IPS DF 19.7 (cell line): Measurements from ENCODE around the gene DIDO1.

Source experiments
- DNase-seq: peaks from one replicate; pipeline ENCODE4 v3.0.0-alpha.2; 2013; ENCODE audit warnings: low read depth, low spot score

Gene DIDO1

DNA sequence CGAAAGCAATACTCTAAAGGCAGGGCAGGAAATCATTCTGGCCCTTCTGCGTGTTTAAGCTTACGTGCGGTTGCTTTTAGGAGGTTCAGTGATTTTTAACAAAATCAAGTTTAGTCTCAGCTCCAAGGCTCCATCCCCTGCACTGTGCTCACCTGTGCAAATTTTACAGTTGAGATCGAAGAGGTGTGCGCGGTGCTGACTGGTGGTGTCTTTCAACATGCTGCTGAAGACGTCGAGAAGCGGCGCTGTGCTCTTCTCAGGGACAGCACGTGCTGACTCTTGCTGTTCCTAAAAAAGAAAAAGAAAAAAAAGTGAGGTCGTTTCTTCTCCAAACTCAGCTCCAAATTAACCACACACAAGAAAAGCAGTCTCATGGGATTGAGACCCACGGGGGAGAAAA lies 32.0 kb downstream of the DIDO1 start:
- no peak for DNase-seq

DNA sequence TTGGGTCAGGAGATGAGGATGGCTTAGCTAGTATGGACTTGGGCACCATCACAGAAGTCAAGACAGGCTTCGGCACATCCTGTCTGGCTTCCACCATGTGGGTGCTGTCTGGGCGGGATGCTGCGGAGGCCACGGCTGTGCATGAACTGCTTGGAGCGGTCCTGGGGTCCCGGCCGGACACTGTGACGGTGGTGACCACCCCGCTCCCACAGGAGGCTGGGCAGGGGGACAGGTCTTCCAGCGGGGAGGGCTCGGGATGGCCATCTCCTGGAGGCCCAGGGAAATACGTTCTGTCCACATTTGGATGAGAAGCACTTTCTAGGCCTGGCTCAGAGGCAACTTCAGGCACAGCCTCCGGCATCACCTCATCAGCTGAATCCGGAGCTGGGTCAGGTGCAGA lies 32.6 kb downstream of the DIDO1 start:
- DNase-seq = no peak

DNA sequence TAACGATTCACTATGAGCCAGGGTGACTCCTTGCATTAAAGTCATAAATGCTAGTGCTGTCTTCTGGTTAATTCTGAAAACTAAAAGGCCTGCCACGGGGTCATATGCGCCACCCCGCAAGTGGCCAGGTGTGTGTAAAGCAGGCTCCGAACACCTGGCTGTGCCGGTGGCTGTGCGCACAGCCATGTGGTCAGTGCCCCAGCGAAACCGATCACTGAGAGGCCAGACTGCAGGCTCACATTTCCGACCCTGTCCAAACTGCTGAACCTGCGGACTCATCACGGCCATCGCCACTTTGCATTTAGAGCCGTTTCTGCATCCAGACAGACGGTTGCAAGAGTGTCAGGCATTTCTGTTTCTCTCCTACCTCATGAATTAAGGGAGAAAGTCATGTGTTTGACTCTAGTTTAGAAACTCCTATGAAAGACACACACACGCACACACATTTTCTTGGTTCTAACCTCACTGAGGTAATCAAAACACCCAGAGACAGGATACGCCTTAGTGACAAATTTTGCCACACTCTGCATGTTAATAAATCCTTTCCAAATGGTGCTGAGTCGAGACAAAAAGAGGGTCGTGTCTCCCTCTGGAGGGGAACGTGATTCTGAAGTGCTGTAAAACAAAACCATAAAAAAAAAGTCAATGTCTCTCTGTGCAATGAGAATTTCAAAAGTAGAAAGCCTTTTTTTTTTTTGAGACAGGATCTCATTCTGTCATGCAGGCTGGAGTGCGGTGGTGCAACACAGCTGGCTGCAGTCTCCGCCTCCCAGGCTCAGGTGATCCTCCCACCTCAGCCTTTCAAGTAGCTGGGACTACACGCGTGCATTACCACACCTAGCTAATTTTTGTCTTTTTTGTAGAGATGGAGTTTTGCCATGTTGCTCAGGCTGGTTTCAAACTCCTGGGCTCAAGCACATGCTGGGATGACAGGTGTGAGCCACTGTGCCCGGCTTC lies 33.7 kb downstream of the DIDO1 start:
- DNase-seq = no peak

DNA sequence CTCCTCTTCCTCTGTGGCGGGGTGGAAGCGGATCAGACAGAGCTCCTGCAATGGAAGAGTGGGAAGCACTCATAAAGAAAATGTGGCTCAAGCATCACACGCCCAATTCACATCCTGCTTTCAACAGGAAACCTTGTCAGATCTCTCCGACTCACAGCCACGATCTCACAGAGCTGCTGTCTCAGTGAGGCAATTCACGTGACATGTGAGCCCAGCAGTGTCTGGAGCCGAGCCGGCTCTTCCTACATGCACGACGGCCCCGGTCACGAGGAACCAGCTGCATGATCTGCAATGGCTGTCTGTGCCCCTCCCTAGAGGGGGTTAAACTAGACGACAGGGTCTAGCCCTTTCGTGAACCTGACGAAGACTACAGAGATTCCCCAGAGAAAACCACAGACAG lies 35.2 kb downstream of the DIDO1 start:
- no peak for DNase-seq

DNA sequence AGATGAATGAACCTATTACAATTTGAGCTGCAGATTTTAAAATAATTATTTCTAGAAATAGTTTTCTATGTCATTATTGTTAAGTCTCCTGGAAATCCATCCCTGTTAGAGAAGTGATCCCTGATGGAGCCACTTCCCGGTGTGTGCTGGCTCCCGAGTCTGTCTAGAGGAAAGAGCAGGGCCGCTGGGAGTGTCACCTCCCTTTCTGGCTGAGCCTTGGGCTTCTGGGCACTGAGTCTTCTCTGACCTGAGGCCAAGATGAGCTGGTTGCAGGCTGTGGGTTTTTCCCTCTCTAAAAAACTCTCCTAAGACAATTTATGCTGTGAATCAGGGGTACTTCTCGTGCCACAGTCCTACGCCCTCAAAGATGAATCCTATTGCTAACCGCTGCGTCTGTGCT lies 35.9 kb downstream of the DIDO1 start:
- DNase-seq = no peak

DNA sequence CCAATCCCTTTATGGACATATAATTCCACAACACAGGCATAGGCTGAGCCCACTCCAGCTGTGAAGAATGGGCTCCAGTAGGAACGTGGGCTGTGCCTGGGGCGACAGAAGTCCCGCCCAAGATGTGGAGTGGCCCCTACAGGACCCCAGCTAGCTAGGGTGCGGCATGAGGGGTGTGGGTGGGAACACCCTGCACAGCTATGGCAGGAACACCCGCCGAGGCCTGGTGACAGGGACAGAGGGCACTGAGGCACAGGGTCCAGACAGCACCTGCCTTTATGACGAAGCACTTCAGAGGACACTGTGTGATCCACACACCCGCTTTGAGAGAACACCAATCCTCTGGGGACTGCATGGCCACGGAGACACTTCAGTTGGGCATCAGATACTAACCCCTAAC lies 36.4 kb downstream of the DIDO1 start:
- DNase-seq = no peak

DNA sequence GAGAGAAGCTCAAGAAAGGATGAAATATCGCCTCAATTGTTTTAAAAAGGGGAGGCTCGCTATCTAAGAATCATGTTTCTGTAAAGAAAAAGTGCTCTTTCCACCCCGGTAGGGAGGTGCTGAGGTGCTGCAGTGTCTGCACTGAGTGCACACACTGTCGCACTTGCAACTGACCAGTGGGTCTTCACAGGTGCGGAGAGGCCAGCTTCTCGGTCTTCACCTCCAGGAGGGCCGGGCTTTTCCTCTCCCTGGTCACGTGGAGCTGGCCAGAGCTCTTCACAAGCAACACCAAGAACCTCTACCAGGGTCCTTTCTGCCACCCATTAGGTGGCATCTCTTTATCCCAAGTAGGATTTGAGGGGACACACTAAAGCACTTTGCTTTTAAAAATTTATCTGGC lies 36.9 kb downstream of the DIDO1 start:
- DNase-seq = no peak

DNA sequence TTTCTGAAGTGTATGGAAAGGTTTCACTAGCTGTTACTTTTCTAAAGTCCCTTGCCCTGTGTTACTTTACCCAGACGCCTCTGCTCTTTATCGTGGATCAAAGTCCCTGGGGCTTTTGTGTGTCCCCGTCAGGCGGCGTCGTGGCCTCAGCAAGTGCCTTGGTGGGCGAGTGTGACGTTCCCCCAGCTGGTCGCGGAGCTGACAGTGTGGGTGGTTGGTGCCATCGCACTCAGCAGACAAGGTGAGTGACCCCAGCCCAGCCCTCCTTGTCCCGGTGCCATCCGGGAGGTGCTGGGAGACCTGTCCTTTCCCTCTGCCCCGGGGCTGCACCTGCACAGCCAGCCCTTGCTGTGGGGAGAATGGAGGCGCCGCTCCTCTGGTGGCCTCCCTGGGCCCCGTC lies 37.4 kb downstream of the DIDO1 start:
- DNase-seq = no peak

DNA sequence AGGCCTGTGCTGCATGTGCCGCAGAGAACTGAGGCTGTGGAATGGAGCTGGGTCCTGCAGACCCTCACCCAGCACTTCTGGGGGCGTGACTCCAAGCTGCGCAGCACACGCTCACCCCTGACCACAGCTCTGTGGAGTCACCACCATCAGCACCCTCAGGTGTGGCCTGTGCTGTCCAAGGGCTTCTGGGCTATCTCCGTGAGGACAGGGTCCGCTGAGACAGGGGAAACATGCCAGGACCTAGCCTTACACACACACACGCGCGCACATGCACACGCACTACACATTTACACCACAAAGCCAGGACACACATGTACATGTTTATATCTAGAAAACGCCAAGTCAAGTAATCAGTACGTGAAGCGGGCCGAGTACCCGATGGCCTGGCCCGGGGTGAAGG lies 37.9 kb downstream of the DIDO1 start:
- DNase-seq = no peak

DNA sequence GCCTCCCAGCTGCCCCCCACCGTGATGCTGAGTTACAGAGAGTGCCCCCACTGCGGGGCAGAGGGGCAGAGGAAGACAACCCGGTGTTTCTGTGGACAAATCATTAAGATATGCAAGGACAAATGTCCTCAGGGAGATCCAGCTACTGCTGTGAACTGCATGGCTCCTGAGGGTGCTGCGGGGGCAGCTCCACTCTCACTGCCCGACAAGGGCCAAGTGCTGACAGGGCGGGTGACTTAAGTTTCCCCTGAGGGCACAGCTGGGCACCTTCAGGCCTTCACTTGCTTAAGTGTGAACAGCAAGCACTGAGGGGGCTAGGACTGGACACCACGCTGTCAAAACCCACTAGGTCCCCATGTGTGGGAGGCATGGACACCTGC lies 38.5 kb downstream of the DIDO1 start:
- no peak for DNase-seq

DNA sequence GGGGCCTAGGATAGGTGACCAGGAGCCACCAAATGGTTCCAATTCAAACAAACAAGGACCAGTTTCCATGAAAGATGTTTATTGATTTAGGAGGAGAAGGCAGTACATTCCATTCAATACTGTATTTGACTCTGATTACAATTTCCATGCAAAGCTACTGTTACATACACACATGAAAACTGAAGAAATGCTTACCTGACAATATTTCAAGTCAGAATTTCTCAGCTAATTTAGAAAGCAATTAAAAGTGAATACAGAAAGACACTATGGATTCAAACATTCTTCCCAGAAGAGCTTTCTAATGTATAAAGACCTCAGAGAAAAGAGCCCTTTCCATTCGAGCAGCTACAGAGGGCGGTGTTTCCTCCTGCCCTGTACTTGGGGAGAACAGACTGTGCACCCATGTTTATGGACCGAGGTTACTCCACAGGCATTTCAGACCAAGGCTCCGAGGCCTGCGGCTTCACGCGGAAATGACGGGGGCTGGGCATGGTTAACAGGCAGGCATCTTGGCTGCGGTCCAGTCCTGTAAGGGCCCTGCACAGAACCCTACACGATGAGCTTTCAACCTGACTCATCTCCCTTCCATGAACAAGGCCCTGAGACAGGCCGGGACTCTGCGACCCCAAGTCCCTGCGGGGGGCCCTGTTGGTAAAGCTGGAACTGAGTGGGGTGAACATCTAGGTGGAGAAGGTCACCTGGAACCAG lies 39.0 kb downstream of the DIDO1 start:
- no peak for DNase-seq

DNA sequence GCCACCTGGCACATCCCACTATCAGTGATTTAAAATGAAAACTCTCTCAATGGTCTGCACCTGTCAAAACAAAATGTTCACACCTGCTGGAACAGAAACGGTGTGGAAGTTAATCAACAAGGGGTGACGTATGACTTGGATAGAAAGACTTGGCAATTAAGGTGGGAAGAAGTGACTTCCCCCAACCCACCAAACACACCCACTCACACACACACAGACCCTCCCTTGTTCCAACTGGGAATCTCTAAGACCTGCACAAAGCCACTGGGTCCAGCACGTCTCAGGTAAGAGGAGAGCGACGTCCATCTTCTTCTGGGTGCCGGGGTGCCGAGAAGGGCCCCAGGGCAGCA lies 39.6 kb downstream of the DIDO1 start:
- DNase-seq = no peak

DNA sequence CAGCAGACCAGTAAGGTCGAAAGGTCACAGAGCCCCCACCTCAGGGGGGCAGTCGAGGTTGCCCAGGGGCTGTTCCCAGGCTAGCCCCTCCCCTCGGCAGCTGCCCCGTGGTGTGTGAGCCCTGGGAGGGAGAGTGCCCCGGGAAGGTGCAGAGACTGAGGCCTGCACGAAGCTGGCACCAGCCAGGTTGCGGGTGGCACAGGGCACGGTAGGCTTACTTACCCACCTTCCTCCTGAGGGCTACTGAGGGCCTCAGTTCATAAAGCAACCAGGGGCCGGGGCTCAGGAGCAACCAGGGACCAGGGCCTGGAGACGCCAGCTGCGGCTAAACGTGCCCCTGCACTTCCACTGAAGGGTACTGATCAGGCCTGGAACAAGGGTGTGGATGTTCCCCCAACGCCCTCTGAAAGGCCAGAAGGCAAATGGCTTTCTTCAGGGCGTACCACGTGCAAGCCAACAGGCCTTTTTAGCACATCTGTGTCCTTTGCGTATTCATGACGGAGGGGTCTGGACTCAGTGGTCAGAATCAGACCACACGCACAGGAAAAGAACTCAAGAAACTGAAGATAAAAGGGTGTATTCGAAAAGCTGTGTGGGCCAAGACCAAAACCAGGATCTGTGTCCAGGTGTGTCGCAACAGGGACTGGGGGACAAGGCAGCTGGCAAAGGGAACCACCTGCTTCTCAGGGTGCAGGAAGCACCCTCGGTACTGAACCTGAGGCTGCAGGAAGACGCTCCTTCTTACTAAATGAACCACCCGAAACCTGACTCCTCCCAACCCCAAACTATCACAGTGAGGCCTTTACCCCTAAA lies 40.2 kb downstream of the DIDO1 start:
- no peak for DNase-seq

DNA sequence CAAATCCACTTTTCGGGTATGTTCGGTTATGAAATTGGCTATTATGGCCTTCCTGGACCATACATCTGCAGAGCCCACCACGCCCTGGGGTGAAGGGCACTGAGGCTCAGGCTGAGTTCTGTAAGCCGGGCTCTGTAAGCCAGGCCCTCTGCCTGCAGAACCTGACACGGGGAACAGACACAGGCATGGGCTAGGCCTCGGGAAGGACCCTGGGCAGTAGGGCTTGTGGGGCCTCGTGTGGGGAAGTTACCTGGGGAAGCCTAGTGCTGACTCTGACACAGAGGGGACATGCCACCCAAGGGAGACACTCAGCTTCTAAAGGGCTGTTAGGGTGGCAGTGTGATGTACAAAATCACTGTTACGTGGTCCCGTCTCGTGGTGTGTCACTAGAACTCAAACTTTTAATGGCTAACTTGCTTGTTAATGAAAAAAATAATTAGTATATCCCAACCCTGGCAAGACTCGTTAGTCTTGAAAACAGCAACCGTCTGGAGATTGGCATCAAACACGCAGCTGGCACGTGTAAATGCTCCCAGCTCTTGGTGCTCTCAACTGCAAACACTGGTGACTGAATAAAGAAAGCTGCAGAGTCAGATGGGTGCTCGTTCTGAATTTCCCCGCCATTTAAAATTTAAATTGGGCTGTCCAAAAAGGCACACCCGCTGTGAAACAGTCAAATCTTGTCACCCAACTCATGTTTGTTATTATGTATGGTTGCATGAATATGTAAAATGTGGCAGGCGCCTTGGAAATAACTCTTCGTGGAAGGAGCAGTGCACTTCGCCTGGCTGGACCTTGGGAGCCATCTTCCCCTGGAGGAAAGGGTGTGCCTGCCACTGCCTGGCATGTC lies 41.0 kb downstream of the DIDO1 start:
- no peak for DNase-seq

DNA sequence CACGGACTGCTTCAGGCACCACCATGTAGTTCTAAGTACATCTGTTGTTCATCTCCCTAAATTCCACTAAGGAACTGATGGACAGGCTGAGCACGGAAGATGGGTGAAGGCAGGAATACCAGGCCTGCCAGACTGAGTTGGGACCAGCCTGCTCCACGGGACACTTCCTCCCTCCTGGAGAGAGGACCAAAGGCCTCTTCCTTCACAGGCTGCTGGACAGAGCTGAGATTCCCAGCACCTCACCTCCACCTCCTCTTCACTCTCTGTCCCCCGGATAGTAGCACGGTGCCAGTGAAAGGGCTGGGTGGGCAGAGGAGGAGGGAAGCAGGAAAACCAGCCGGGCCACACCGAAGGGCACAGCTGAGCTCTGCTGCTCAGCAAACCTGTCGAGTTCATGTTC lies 41.7 kb downstream of the DIDO1 start:
- no peak for DNase-seq

DNA sequence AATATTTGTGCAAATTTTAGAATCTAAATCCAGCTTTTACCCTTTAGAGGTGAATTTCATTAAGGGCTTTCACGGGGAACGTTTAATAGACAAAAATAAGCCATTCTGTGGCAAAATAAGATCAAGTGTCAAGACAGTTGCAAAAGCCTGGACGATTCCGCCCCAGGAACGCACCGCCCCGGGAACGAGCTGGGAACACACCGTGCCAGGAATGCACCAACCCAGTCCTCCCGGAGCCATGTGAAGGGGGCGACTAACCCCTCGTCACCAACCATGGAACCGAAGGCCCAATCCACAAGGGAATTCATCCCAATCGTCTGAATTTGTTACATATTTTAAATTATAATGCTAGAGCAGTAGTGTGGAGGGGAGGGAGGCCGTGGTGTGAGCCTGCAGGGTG lies 43.9 kb downstream of the DIDO1 start:
- no peak for DNase-seq

DNA sequence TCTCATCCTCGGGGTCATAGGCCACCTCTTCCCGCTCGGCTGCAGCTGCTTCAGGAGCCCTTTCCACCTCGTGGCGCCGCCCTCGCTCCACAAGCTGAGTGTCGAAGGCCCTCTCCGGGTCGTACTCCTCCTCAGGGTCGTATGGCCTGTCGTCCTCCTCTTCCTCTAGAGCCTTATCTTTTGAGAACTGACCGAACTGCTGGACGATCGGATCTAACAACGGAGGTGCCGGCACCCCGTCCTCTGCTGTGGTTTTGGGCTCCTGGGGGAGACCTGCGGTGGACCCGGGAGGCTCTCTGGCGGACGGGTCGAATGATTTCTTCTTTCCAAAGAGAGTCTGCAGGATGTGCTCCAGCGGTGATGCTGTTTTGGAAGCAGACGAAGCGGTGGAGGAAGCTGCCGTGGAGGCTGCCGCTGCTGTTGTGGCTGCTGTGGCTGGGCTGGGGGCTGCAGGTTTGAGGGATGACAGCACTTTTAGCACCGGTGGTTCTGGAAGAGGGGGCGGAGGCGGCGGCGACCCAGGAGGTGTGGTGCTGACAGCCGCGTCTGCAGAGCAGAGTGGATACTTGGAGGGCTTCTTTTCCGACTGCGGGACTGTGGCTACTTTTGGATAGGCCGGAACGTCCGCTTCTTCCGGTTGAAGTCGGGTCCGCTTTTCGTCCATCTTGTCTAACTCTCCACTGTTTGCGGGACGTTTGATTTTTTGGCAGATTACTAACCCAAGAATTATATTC lies 44.5 kb downstream of the DIDO1 start:
- no peak for DNase-seq

DNA sequence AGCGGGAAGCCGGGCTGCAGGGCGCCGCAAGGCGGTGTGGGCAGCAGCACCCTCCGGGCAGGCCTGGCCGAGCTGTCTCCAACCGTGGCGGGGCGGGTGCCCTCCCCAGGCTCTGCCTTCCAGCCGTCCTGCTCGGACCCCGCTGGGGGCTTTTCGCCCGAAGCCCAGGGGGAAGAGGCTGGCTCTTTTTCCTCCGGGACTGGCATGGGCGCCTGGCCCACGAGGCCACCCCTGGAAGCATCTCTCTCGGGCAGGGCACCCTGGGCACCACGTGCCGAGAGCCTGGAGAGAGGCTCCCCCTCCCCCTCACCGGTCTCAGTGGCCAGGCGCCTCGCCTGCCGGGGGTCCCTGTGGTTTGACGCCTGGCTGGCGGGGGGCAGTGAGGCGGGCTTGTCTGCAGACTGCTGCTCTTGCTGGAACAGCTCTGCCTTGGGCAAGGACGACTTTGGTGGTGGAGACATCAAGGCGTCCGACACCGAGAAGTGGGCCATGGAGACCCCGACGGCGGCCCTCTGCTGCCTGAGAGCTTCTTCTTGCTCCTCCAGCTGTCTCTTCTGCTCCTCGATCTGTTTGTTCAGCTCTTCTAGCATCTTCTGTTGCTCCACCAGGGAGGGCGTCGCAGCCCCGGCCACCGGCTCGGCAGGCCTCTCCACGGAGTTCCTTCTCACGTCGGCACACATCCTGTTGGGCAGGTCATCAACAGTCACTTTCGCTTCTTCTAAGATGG lies 45.2 kb downstream of the DIDO1 start:
- no peak for DNase-seq

DNA sequence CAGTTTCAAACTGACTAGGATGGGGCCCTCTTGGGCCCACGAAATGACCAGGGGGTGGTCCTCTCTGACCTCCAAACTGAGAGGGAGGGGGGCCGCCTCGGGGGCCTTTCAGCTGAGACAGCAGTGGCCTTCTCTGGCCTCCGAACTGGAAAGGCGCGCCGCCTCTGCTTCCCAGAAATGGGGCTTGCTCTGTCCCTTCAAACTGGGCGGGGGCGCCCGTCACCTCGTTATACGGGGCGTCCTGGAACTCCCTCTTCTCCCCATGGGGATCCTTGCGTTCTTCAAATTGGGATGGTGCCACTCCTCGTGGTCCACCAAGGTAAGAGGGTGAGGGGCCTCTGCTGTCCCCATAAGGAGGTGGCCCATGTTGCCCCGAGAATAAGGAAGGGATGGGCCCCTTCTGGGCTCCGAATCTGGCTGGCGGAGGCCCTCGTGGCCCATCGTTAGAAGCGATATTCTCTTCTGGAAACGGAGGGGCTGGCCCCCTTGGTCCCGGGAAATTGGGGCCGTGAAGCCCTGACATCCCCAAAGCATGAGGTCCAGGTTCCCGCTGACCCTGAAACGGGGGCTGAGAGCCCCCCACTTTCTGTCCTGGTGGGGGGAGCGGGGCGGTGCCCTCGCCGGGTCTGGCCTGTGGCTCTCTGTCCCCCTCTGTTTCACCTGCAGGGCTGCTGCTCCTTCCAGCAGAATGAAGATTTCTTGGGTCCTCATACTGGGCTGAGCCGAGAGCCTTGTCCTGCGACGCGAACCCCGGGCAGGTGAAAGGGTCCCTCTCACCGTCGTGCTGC lies 46.0 kb downstream of the DIDO1 start:
- no peak for DNase-seq
